OCI-LY1 (cell line): Measurements from ENCODE around the gene ATP7B.

Experiments
- H2AFZ ChIP-seq: fragments of 200-600 bp; sonication (generic), shearing (Covaris generic); 2 replicates; pipeline ENCODE4 v1.6.0; 2014; ENCODE audit warnings: antibody characterized with exemption, mild to moderate bottlenecking, low read length
- H3F3A ChIP-seq: fragments of 200-600 bp; sonication (generic), shearing (Covaris generic); 2 replicates; pipeline ENCODE4 v1.6.0; 2014; ENCODE audit warnings: mild to moderate bottlenecking, antibody characterized with exemption, low read length, moderate library complexity; ENCODE audit not compliant: insufficient read depth
- H3K27ac ChIP-seq: fragments of 200-600 bp; sonication (generic); 2 replicates; pipeline ENCODE4 v1.5.1; 2014; ENCODE audit warnings: low read length, mixed run types, mild to moderate bottlenecking, low read depth; ENCODE audit not compliant: poor library complexity, severe bottlenecking
- H3K27me3 ChIP-seq: fragments of 200-600 bp; sonication (generic); 2 replicates; pipeline ENCODE4 v1.6.0; 2014; ENCODE audit warnings: antibody characterized with exemption, mild to moderate bottlenecking, low read length, moderate library complexity; ENCODE audit not compliant: insufficient read depth
- H3K36me3 ChIP-seq: fragments of 200-600 bp; sonication (generic); 2 replicates; pipeline ENCODE4 v1.6.1; 2014; ENCODE audit warnings: mild to moderate bottlenecking, antibody characterized with exemption, low read length, moderate library complexity, mixed read lengths; ENCODE audit not compliant: insufficient read depth
- H3K4me1 ChIP-seq: fragments of 200-600 bp; sonication (generic); 2 replicates; pipeline ENCODE4 v1.5.1; 2014; ENCODE audit warnings: mild to moderate bottlenecking, low read length, moderate library complexity; ENCODE audit not compliant: insufficient read depth, severe bottlenecking
- H3K4me2 ChIP-seq: fragments of 200-600 bp; sonication (generic), shearing (Covaris generic); 2 replicates; pipeline ENCODE4 v1.6.1; 2014; ENCODE audit warnings: low read length
- H3K4me3 ChIP-seq: fragments of 200-600 bp; sonication (generic); 2 replicates; pipeline ENCODE4 v1.5.1; 2014; ENCODE audit warnings: low read length, low read depth, mild to moderate bottlenecking, mixed read lengths; ENCODE audit not compliant: poor library complexity, severe bottlenecking
- H3K79me2 ChIP-seq: fragments of 200-600 bp; shearing (Covaris generic); 2 replicates; pipeline ENCODE4 v1.6.1; 2016; ENCODE audit warnings: mixed run types, low read length, mixed read lengths; ENCODE audit not compliant: insufficient read depth
- H3K9ac ChIP-seq: fragments of 200-600 bp; sonication (generic), shearing (Covaris generic); 2 replicates; pipeline ENCODE4 v1.6.1; 2014; ENCODE audit warnings: mild to moderate bottlenecking, low read length, mixed read lengths
- H3K9me2 ChIP-seq: fragments of 200-600 bp; sonication (generic), shearing (Covaris generic); 2 replicates; pipeline ENCODE4 v1.6.1; 2014; ENCODE audit warnings: low read depth, mild to moderate bottlenecking, low read length, mixed read lengths
- H3K9me3 ChIP-seq: fragments of 200-600 bp; shearing (Covaris generic); 2 replicates; pipeline ENCODE4 v1.6.1; 2014; ENCODE audit warnings: low read length, mixed read lengths
- H4K20me1 ChIP-seq: fragments of 200-600 bp; sonication (generic), shearing (Covaris generic); 2 replicates; pipeline ENCODE4 v1.6.0; 2016; ENCODE audit warnings: mild to moderate bottlenecking, low read length; ENCODE audit not compliant: insufficient read depth
- EZH2 ChIP-seq: fragments of 200-600 bp; sonication (generic), shearing (Covaris generic); IDR thresholded peaks from 2 replicates; pipeline ENCODE4 v1.8.0; 2017; ENCODE audit warnings: borderline replicate concordance, mixed run types, mild to moderate bottlenecking, antibody characterized with exemption, low read length, moderate library complexity, mixed read lengths
- TF ChIP-seq, protein P1 (sequence below): fragments of 200-600 bp; sonication (generic), shearing (Covaris generic); IDR thresholded peaks from 2 replicates; pipeline ENCODE4 v1.5.1; 2017; ENCODE audit warnings: mild to moderate bottlenecking, antibody characterized with exemption, low read length, moderate library complexity, mixed read lengths

Gene ATP7B

DNA sequence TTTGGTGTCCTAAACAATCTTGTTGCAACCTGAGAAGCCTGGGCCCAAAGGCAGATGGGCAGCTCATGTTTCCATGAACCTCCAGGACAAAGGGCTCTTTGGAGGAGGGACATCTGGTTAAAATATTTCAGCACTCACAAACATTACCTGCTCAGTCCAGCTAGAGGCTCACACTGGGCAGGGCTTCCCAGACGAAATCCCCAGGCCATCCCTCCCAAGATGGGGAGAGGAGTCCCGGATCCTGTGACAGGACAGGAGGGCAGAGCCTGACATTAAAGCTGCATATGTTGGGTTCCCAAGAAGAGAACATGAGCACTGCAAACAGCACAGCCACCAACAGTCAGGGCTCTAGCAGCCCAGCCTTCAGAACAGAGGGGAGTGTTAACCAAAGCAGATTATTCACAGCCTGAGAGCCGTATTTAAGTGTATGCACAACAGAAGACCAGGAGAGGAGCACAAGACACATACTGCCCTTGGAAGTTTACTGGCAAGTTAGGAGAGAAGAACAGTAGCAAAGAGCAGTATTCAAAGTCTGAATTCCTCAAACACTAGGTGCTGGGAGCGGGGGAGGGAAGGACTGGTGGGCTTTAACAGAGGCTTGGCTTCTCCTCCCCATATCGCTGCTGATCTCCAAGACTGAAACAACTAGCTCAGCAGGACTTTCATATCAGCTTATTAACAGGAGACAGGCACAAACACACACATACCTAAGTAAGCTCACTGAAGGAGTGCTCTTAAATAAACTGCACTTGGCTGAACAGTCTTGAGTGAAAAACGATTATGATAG, 12.3 kb downstream of the ATP7B start:
- H3K9ac ChIP-seq = no peak overlapping the region
- no peaks in the 10 kb centered on the region for H3K4me1 ChIP-seq
- H3K27me3 ChIP-seq = 0 out of 2 replicates have a peak, but pooled peaks cover 3% of the 10 kb centered on the region
- H3K4me2 ChIP-seq = no peak overlapping the region
- H4K20me1 ChIP-seq = no peaks in the 10 kb centered on the region
- no peaks in the 10 kb centered on the region for H3K9me3 ChIP-seq
- H3K27ac ChIP-seq = no peak overlapping the region
- H3K9me2 ChIP-seq = no peaks in the 10 kb centered on the region
- no peaks in the 10 kb centered on the region for H3F3A ChIP-seq
- H3K36me3 ChIP-seq = no peaks in the 10 kb centered on the region
- H3K79me2 ChIP-seq = no peaks in the 10 kb centered on the region
- H3K4me3 ChIP-seq = no peak overlapping the region
- no peak overlapping the region for H2AFZ ChIP-seq
- TF ChIP-seq, protein P1, sequence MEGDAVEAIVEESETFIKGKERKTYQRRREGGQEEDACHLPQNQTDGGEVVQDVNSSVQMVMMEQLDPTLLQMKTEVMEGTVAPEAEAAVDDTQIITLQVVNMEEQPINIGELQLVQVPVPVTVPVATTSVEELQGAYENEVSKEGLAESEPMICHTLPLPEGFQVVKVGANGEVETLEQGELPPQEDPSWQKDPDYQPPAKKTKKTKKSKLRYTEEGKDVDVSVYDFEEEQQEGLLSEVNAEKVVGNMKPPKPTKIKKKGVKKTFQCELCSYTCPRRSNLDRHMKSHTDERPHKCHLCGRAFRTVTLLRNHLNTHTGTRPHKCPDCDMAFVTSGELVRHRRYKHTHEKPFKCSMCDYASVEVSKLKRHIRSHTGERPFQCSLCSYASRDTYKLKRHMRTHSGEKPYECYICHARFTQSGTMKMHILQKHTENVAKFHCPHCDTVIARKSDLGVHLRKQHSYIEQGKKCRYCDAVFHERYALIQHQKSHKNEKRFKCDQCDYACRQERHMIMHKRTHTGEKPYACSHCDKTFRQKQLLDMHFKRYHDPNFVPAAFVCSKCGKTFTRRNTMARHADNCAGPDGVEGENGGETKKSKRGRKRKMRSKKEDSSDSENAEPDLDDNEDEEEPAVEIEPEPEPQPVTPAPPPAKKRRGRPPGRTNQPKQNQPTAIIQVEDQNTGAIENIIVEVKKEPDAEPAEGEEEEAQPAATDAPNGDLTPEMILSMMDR = no peak
- TF ChIP-seq EZH2 = no peak

- Histone ChIP-seq H3K27me3 (0 out of 2 replicates have a peak, but pooled peaks cover 3% of the 10 kb centered on the region), H3K9ac (no peak overlapping the region), H4K20me1 (no peaks in the 10 kb centered on the region), H3K79me2 (no peaks in the 10 kb centered on the region), H2AFZ (no peak overlapping the region), H3F3A (no peaks in the 10 kb centered on the region), H3K27ac (no peak overlapping the region), H3K9me2 (no peaks in the 10 kb centered on the region), H3K9me3 (no peaks in the 10 kb centered on the region), H3K4me3 (no peak overlapping the region), H3K36me3 (no peaks in the 10 kb centered on the region), H3K4me1 (no peaks in the 10 kb centered on the region), H3K4me2 (no peak overlapping the region)
- no peak for TF ChIP-seq EZH2
- TF ChIP-seq, protein P1 = no peak
These were observed 13.5 kb downstream of the ATP7B start for GRCh38 chr13:51997641-51998330.

DNA sequence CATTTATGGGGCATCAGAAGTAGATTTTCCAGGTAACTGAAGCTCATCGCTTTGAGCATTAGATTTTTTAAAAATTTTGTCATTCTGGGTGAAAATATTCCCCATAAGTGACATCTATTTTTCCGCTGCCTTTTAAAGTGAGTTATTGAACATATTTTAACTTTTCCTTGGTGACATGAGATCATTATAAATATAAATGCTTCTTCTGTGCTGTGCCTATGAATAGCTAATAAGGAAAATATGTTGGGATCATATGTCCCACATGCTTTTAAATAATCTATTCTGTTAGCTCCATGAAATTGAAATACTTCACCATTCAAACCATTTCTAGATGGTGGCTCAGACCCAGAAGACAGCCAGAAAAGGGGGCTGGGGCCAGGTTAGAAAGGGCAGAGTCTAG, 14.1 kb downstream of the ATP7B start:
- Histone ChIP-seq H3K27ac (no peak overlapping the region), H3K36me3 (no peaks in the 10 kb centered on the region), H3K4me3 (no peak overlapping the region), H3K4me2 (no peak overlapping the region), H3K9me2 (no peaks in the 10 kb centered on the region), H3K9me3 (no peaks in the 10 kb centered on the region), H2AFZ (no peak overlapping the region), H4K20me1 (no peaks in the 10 kb centered on the region), H3F3A (no peaks in the 10 kb centered on the region), H3K4me1 (no peaks in the 10 kb centered on the region), H3K9ac (no peak overlapping the region), H3K27me3 (0 out of 2 replicates have a peak, but pooled peaks cover 3% of the 10 kb centered on the region), H3K79me2 (no peaks in the 10 kb centered on the region)
- TF ChIP-seq, protein P1 = no peak
- TF ChIP-seq EZH2 = no peak
